SK-N-SH treated with all-trans-retinoic acid at 6 μM for 48 hours (cell line): Measurements from ENCODE around the gene FAM114A1.

Experiments
- ATAC-seq: fragments of 200-7000 bp; cut with Tn5 transposase; 3 replicates; pipeline ENCODE4 v1.9.1; 2020; ENCODE audit warnings: mild to moderate bottlenecking, moderate library complexity
- ARNTL ChIP-seq: fragments of 450-650 bp; formaldehyde crosslinking; IDR thresholded peaks from 2 replicates; pipeline ENCODE4 v1.5.0; 2020; ENCODE audit warnings: low read depth, mild to moderate bottlenecking, moderate library complexity, borderline replicate concordance
- BACH2 ChIP-seq: fragments of 250-450 bp; sonication (Bioruptor Pico); IDR thresholded peaks from 2 replicates; pipeline ENCODE4 v1.9.0; 2021; ENCODE audit warnings: mild to moderate bottlenecking, borderline replicate concordance
- CREB5 ChIP-seq: fragments of 250-450 bp; sonication (Bioruptor Pico); IDR thresholded peaks from 2 replicates; pipeline ENCODE4 v1.5.1; 2020; ENCODE audit warnings: low read depth, mild to moderate bottlenecking, moderate library complexity
- CSDC2 ChIP-seq: fragments of 250-450 bp; sonication (Bioruptor Pico); IDR thresholded peaks from 2 replicates; pipeline ENCODE4 v1.5.0; 2020; ENCODE audit warnings: mild to moderate bottlenecking, moderate library complexity
- ESRRG ChIP-seq: fragments of 250-450 bp; sonication (Bioruptor Pico); IDR thresholded peaks from 2 replicates; pipeline ENCODE4 v1.6.1; 2021; ENCODE audit warnings: mild to moderate bottlenecking
- GLIS3 ChIP-seq: fragments of 250-450 bp; sonication (Bioruptor Pico); IDR thresholded peaks from 2 replicates; pipeline ENCODE4 v1.5.0; 2020; ENCODE audit warnings: mild to moderate bottlenecking, moderate library complexity
- ISL1 ChIP-seq: fragments of 250-450 bp; sonication (Bioruptor Pico); IDR thresholded peaks from 2 replicates; pipeline ENCODE4 v2.1.2; 2022; ENCODE audit warnings: mild to moderate bottlenecking, moderate library complexity
- OSR1 ChIP-seq: fragments of 250-450 bp; sonication (Bioruptor Pico); IDR thresholded peaks from 2 replicates; pipeline ENCODE4 v1.8.0; 2022; ENCODE audit warnings: moderate library complexity, mild to moderate bottlenecking, inconsistent platforms
- POU6F1 ChIP-seq: fragments of 250-450 bp; sonication (Bioruptor Pico); IDR thresholded peaks from 2 replicates; pipeline ENCODE4 v1.8.0; 2021; ENCODE audit warnings: low read depth, mild to moderate bottlenecking, moderate library complexity, borderline replicate concordance
- PPARA ChIP-seq: fragments of 250-450 bp; sonication (Bioruptor Pico); IDR thresholded peaks from 2 replicates; pipeline ENCODE4 v1.5.0; 2020; ENCODE audit warnings: mild to moderate bottlenecking, borderline replicate concordance
- RARB ChIP-seq: fragments of 250-450 bp; sonication (Bioruptor Pico); IDR thresholded peaks from 2 replicates; pipeline ENCODE4 v1.8.0; 2021; ENCODE audit warnings: mild to moderate bottlenecking, moderate library complexity
- SNAI2 ChIP-seq: fragments of 250-450 bp; sonication (Bioruptor Pico); IDR thresholded peaks from 2 replicates; pipeline ENCODE4 v1.5.0; 2020; ENCODE audit warnings: mild to moderate bottlenecking, moderate library complexity
- TCF4 ChIP-seq: fragments of 250-450 bp; sonication (Bioruptor Pico); IDR thresholded peaks from 2 replicates; pipeline ENCODE4 v1.8.0; 2021; ENCODE audit warnings: mild to moderate bottlenecking, moderate library complexity, borderline replicate concordance
- TOX ChIP-seq: fragments of 250-450 bp; sonication (Bioruptor Pico); IDR thresholded peaks from 2 replicates; pipeline ENCODE4 v1.8.0; 2021; ENCODE audit warnings: mild to moderate bottlenecking, moderate library complexity, borderline replicate concordance
- ZC3H10 ChIP-seq: fragments of 250-450 bp; sonication (Bioruptor Pico); IDR thresholded peaks from 2 replicates; pipeline ENCODE4 v1.5.1; 2021; ENCODE audit warnings: mild to moderate bottlenecking, moderate library complexity
- ZFP3 ChIP-seq: fragments of 250-450 bp; sonication (Bioruptor Pico); IDR thresholded peaks from 2 replicates; pipeline ENCODE4 v1.5.0; 2020; ENCODE audit warnings: mild to moderate bottlenecking, moderate library complexity
- ZFP30 ChIP-seq: fragments of 450-650 bp; formaldehyde crosslinking; IDR thresholded peaks from 2 replicates; pipeline ENCODE4 v1.5.0; 2022; ENCODE audit warnings: mild to moderate bottlenecking, moderate library complexity
- ZNF565 ChIP-seq: fragments of 450-650 bp; formaldehyde crosslinking; conservative IDR thresholded peaks from 2 replicates; pipeline ENCODE4 v1.5.0; 2020; ENCODE audit warnings: low read depth, mild to moderate bottlenecking, moderate library complexity
- ZNF70 ChIP-seq: fragments of 450-650 bp; formaldehyde crosslinking; IDR thresholded peaks from 2 replicates; pipeline ENCODE4 v1.5.0; 2020; ENCODE audit warnings: mild to moderate bottlenecking, moderate library complexity
- ZNF8 ChIP-seq: fragments of 450-650 bp; formaldehyde crosslinking; IDR thresholded peaks from 2 replicates; pipeline ENCODE4 v1.5.0; 2020; ENCODE audit warnings: mild to moderate bottlenecking, moderate library complexity
- TF ChIP-seq, protein P1 (sequence below): fragments of 250-450 bp; sonication (Bioruptor Pico); IDR thresholded peaks from 2 replicates; pipeline ENCODE4 v1.5.1; 2021; ENCODE audit warnings: mild to moderate bottlenecking, moderate library complexity
- TF ChIP-seq, protein P2 (sequence below): fragments of 250-450 bp; sonication (Bioruptor Pico); IDR thresholded peaks from 2 replicates; pipeline ENCODE4 v1.5.0; 2020; ENCODE audit warnings: mild to moderate bottlenecking, moderate library complexity

FAM114A1 gene

GRCh38 chr4:38952017-38952416 is 84.4 kb downstream of the FAM114A1 start:
- no peak for TF ChIP-seq CREB5 (CRISPR knock-in tag)
- no peak for TF ChIP-seq ZNF8
- TF ChIP-seq OSR1 (CRISPR knock-in tag): no peak
- TF ChIP-seq POU6F1 (CRISPR knock-in tag): no peak
- TF ChIP-seq ZC3H10: no peak
- no peak for TF ChIP-seq RARB (CRISPR knock-in tag)
- no peak for TF ChIP-seq TCF4 (CRISPR knock-in tag)
- TF ChIP-seq ZFP30: no peak
- no peak for TF ChIP-seq ZFP3 (CRISPR knock-in tag)
- no peak for TF ChIP-seq SNAI2
- no peak for TF ChIP-seq TOX (CRISPR knock-in tag)
- TF ChIP-seq ARNTL: no peak
- no peak for TF ChIP-seq ZNF565
- TF ChIP-seq, protein P1, sequence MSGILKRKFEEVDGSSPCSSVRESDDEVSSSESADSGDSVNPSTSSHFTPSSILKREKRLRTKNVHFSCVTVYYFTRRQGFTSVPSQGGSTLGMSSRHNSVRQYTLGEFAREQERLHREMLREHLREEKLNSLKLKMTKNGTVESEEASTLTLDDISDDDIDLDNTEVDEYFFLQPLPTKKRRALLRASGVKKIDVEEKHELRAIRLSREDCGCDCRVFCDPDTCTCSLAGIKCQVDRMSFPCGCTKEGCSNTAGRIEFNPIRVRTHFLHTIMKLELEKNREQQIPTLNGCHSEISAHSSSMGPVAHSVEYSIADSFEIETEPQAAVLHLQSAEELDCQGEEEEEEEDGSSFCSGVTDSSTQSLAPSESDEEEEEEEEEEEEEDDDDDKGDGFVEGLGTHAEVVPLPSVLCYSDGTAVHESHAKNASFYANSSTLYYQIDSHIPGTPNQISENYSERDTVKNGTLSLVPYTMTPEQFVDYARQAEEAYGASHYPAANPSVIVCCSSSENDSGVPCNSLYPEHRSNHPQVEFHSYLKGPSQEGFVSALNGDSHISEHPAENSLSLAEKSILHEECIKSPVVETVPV (CRISPR knock-in tag): no peak
- TF ChIP-seq ISL1 (CRISPR knock-in tag): no peak
- no peak for TF ChIP-seq PPARA (CRISPR knock-in tag)
- TF ChIP-seq CSDC2: no peak
- TF ChIP-seq, protein P2, sequence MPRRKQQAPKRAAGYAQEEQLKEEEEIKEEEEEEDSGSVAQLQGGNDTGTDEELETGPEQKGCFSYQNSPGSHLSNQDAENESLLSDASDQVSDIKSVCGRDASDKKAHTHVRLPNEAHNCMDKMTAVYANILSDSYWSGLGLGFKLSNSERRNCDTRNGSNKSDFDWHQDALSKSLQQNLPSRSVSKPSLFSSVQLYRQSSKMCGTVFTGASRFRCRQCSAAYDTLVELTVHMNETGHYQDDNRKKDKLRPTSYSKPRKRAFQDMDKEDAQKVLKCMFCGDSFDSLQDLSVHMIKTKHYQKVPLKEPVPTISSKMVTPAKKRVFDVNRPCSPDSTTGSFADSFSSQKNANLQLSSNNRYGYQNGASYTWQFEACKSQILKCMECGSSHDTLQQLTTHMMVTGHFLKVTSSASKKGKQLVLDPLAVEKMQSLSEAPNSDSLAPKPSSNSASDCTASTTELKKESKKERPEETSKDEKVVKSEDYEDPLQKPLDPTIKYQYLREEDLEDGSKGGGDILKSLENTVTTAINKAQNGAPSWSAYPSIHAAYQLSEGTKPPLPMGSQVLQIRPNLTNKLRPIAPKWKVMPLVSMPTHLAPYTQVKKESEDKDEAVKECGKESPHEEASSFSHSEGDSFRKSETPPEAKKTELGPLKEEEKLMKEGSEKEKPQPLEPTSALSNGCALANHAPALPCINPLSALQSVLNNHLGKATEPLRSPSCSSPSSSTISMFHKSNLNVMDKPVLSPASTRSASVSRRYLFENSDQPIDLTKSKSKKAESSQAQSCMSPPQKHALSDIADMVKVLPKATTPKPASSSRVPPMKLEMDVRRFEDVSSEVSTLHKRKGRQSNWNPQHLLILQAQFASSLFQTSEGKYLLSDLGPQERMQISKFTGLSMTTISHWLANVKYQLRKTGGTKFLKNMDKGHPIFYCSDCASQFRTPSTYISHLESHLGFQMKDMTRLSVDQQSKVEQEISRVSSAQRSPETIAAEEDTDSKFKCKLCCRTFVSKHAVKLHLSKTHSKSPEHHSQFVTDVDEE: no peak
- no peak for TF ChIP-seq GLIS3 (CRISPR knock-in tag)
- TF ChIP-seq ZNF70 (CRISPR knock-in tag): no peak
- no peak for ATAC-seq

GRCh38 chr4:38954727-38955126 is 87.1 kb downstream of the FAM114A1 start:
- ATAC-seq: no peak

DNA sequence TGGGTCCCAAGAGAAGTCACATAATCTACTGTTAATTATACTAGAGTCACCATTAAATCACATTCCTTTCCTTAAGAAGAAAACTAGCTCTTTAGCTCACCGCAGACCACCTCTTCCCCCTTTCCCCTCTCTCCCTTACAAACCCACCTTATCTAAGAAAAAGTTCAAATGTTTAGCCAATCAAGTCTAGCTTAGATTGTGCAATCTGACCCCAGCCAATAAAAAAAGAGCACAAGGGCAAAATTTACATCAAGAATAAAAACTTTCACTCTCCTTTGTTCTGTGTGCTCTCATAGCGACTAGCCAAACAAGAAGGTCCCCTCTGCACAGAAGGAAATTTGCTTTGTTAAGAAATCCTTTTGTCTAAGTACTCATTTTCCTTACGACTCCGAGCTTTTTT is 88.4 kb downstream of the FAM114A1 start:
- TF ChIP-seq ZFP30 (no peak), ZNF8 (no peak), ISL1 (CRISPR knock-in tag) (no peak), PPARA (CRISPR knock-in tag) (no peak), CREB5 (CRISPR knock-in tag) (no peak)
- ATAC-seq: no peak

More at GRCh38 chr4:38954727-38955126, 87.1 kb downstream of the FAM114A1 start:
- TF ChIP-seq RARB (CRISPR knock-in tag): no peak
- no peak for TF ChIP-seq ZNF8
- TF ChIP-seq, all 23 proteins: peak for 0

DNA sequence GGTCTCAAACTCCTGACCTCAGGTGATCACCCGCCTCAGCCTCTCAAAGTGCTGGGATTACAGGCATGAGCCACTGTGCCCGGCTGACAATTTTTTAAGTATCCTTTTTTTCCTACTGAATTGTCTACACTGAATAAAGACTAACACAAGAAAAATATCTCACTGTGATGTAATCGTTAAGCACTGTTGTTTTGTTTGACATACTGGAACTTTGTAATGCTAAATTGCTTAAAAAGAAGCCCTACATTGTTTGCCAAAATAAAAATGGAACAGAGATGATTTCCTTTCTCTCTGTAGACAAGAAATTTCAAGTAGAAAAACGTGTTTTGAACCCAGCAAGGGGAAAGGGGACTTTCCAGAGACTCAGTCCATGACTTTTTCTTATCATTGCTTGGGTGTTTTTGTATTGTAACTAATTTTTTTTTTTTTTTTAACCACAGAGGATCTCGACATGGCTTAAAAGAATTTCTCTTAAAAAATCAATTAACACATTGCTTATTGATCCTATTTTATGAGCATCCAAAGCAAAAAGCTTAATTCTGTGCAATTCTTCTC is 89.7 kb downstream of the FAM114A1 start:
- ATAC-seq: no peak
- TF ChIP-seq ZC3H10 (no peak), BACH2 (no peak), TOX (CRISPR knock-in tag) (no peak), ZNF565 (no peak), ISL1 (CRISPR knock-in tag) (no peak), OSR1 (CRISPR knock-in tag) (no peak), ARNTL (no peak), ZNF70 (CRISPR knock-in tag) (no peak), ZNF8 (no peak), ESRRG (CRISPR knock-in tag) (no peak), PPARA (CRISPR knock-in tag) (no peak), GLIS3 (CRISPR knock-in tag) (no peak), ZFP30 (no peak), TCF4 (CRISPR knock-in tag) (no peak)
- TF ChIP-seq, protein P2: no peak
- TF ChIP-seq, protein P1 (CRISPR knock-in tag): no peak
